KMS-11 (cell line): ENCODE data around the gene QPCT.
"Not testable (repeated sequence)": the region's sequence is repeated elsewhere in the genome, so short reads cannot be mapped to it uniquely, and the experiment has no call there.

Experiments used
- H2AFZ ChIP-seq: fragments of 200-600 bp; sonication (generic); 2 replicates; pipeline ENCODE4 v1.6.1; 2016; ENCODE audit warnings: antibody characterized with exemption, mixed run types, low read depth
- H3K27ac ChIP-seq: fragments of 200-600 bp; sonication (generic); 2 replicates; pipeline ENCODE4 v1.6.1; 2016; ENCODE audit warnings: mild to moderate bottlenecking, mixed run types
- H3K27me3 ChIP-seq: fragments of 200-600 bp; sonication (generic); 2 replicates; pipeline ENCODE4 v1.6.1; 2017; ENCODE audit warnings: mild to moderate bottlenecking, low read depth, mixed run types, moderate library complexity; ENCODE audit not compliant: insufficient read depth
- H3K36me3 ChIP-seq: fragments of 200-600 bp; sonication (generic); 2 replicates; pipeline ENCODE4 v1.6.1; 2017; ENCODE audit warnings: mild to moderate bottlenecking, mixed run types; ENCODE audit not compliant: insufficient read depth
- H3K4me1 ChIP-seq: fragments of 200-600 bp; sonication (generic); 2 replicates; pipeline ENCODE4 v1.6.1; 2016; ENCODE audit warnings: mild to moderate bottlenecking, low read depth, mixed run types; ENCODE audit not compliant: poor library complexity, severe bottlenecking
- H3K4me2 ChIP-seq: fragments of 200-600 bp; sonication (generic); 2 replicates; pipeline ENCODE4 v1.7.0; 2016; ENCODE audit warnings: mild to moderate bottlenecking, mixed run types
- H3K4me3 ChIP-seq: fragments of 200-600 bp; sonication (generic); IDR thresholded peaks from 2 replicates; pipeline ENCODE4 v1.6.1; 2017; ENCODE audit warnings: low read depth, low read length, mixed read lengths; ENCODE audit not compliant: insufficient read depth
- H3K79me2 ChIP-seq: fragments of 200-600 bp; sonication (generic); 2 replicates; pipeline ENCODE4 v1.6.1; 2016; ENCODE audit warnings: low read depth, mixed run types; ENCODE audit not compliant: insufficient read depth
- H3K9ac ChIP-seq: fragments of 200-600 bp; sonication (generic); 2 replicates; pipeline ENCODE4 v1.6.1; 2016; ENCODE audit warnings: mild to moderate bottlenecking, mixed run types
- H4K20me1 ChIP-seq: fragments of 200-600 bp; sonication (generic); 2 replicates; pipeline ENCODE4 v1.6.1; 2016; ENCODE audit warnings: mild to moderate bottlenecking, mixed run types; ENCODE audit not compliant: insufficient read depth
- TF ChIP-seq, protein P1 (sequence below): fragments of 200-600 bp; sonication (generic); conservative IDR thresholded peaks from 2 replicates; pipeline ENCODE4 v1.6.1; 2017; ENCODE audit warnings: low read depth, mild to moderate bottlenecking, antibody characterized with exemption, low read length, moderate library complexity, mixed read lengths

QPCT gene

DNA sequence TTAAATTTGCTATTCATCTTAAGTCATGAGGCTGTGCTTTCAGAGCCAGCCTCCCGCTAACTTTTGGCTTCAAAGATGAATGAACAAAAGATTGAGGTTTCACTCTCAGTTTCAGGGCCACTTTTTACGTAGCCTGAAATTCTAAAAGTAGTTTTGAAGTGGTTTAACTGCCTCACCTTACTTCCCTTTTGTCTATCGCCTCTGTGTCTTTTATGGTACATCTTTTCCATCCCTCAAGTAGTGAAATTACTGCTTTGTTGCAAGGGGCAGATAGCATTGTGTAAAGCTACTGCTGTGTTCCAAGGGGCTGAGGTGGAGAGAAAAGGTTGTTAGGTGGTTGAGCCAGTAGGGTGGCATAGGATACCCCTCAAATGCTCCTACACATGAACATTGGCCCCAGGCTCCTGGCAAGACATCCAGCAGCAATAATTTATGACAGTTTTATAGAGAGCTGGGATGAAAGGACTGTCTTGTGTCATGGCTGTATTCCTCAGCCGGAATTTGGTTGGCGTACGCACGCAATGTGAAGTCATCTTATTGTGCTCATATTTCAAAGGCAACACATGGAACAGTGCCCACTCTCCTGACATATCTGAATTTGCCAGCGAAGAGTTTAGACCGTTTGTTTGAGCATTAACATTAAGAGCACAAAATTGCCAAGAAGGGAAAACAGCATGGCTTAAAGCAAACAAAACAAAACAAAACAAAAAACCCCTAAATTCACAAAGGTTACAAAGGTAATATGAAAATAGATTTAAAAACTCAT lies 32.2 kb downstream of the QPCT start:
- Histone ChIP-seq H3K27me3 (no peaks in the 10 kb centered on the region), H3K36me3 (no peaks in the 10 kb centered on the region), H3K4me2 (peak overlapping the region; percentile 79), H3K4me3 (no peak overlapping the region), H4K20me1 (no peaks in the 10 kb centered on the region), H3K4me1 (peaks cover 90% of the 10 kb centered on the region), H3K9ac (peak overlapping the region; percentile 73), H3K79me2 (peaks cover 52% of the 10 kb centered on the region; the same call in 1 of the 2 replicates), H2AFZ (no peak overlapping the region), H3K27ac (peak overlapping the region; percentile 93)
- TF ChIP-seq, protein P1, sequence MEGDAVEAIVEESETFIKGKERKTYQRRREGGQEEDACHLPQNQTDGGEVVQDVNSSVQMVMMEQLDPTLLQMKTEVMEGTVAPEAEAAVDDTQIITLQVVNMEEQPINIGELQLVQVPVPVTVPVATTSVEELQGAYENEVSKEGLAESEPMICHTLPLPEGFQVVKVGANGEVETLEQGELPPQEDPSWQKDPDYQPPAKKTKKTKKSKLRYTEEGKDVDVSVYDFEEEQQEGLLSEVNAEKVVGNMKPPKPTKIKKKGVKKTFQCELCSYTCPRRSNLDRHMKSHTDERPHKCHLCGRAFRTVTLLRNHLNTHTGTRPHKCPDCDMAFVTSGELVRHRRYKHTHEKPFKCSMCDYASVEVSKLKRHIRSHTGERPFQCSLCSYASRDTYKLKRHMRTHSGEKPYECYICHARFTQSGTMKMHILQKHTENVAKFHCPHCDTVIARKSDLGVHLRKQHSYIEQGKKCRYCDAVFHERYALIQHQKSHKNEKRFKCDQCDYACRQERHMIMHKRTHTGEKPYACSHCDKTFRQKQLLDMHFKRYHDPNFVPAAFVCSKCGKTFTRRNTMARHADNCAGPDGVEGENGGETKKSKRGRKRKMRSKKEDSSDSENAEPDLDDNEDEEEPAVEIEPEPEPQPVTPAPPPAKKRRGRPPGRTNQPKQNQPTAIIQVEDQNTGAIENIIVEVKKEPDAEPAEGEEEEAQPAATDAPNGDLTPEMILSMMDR = no peak; the same call in 1 of the 2 replicates

DNA sequence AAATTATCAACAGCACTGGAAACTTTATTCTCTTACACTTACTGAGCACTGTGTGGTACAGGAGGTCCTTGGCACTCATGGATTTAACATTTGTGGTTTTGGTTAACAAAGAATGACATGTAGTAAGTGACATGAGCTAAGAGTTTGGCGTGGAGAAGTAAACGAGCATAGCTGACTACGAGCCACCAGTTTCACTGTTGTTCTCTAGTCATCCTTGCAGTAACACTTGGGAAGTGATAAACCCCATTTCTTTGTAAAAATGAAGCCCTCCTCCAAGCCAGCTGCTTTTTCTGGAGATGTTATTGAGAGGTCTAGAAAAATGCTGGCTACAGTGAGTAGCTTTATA lies 32.7 kb downstream of the QPCT start:
- no peaks in the 10 kb centered on the region for H4K20me1 ChIP-seq
- H3K4me2 ChIP-seq = peak overlapping the region; percentile 79
- TF ChIP-seq, protein P1 = no peak
- H3K9ac ChIP-seq = peak overlapping the region; percentile 73
- H3K27me3 ChIP-seq = no peaks in the 10 kb centered on the region
- peak overlapping the region; percentile 93 for H3K27ac ChIP-seq
- H3K79me2 ChIP-seq = peaks cover 47% of the 10 kb centered on the region; the same call in 1 of the 2 replicates
- no peak overlapping the region for H2AFZ ChIP-seq
- H3K36me3 ChIP-seq = no peaks in the 10 kb centered on the region
- H3K4me1 ChIP-seq = peaks cover 85% of the 10 kb centered on the region
- H3K4me3 ChIP-seq = peak overlapping the region; percentile 83

DNA sequence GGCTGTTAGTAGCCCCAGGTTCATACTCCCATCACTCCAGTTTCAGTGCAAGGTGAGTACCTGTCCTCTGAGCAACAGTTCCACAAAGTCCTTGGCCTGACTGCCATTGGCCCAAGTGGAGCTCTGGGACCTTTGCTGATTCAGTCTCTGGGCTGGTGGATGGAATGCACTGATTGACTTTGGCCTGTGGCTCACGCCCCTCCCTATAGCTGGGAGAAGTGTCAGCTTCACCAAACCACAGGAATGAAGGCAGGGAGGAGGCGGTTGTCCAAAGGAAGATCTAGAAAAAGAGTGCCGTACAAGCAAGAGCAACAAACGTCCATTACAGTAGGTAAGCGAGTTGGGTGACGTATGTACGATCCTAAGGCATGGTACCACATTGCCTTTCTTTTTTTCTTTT lies 34.0 kb downstream of the QPCT start:
- peak overlapping the region; percentile 79 for H3K4me2 ChIP-seq
- TF ChIP-seq, protein P1 = no peak
- H4K20me1 ChIP-seq = no peaks in the 10 kb centered on the region
- peak overlapping the region; percentile 93 for H3K27ac ChIP-seq
- no peak overlapping the region; the same call in 1 of the 2 replicates for H2AFZ ChIP-seq
- H3K79me2 ChIP-seq = peaks cover 36% of the 10 kb centered on the region; the same call in 1 of the 2 replicates
- no peaks in the 10 kb centered on the region for H3K36me3 ChIP-seq
- no peaks in the 10 kb centered on the region for H3K27me3 ChIP-seq
- peak overlapping the region; percentile 73; the same call in 1 of the 2 replicates for H3K9ac ChIP-seq
- H3K4me1 ChIP-seq = peaks cover 72% of the 10 kb centered on the region
- peak overlapping the region; percentile 9 for H3K4me3 ChIP-seq

DNA sequence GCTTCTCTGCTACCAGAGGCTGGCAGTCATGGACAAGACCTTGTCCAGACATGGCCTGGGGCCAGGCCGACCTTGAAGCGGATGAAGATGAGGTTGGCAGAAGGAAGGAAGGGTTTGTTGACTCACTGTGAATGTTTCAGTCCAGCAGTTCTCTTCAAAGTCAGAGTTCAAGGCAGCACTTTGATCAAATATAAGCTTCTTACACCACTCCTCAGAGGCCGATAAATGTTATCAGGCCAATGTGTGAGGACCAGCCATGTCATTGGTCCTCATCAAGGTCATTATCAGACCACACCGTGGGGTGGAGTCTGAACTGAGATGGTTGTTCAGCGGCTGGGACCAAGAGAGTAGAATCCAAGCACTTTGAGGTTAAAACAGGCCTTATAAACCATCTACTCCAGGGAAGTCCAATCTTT lies 35.5 kb downstream of the QPCT start:
- Histone ChIP-seq H4K20me1 (no peaks in the 10 kb centered on the region), H3K4me2 (peak overlapping the region; percentile 79; the same call in 1 of the 2 replicates), H3K9ac (no peak overlapping the region; the same call in 1 of the 2 replicates), H3K27me3 (no peaks in the 10 kb centered on the region), H3K79me2 (peaks cover 24% of the 10 kb centered on the region; the same call in 1 of the 2 replicates), H3K4me1 (peaks cover 58% of the 10 kb centered on the region), H2AFZ (no peak overlapping the region), H3K36me3 (no peaks in the 10 kb centered on the region), H3K27ac (peak overlapping the region; percentile 93; the same call in 1 of the 2 replicates), H3K4me3 (no peak overlapping the region)
- TF ChIP-seq, protein P1 = no peak

DNA sequence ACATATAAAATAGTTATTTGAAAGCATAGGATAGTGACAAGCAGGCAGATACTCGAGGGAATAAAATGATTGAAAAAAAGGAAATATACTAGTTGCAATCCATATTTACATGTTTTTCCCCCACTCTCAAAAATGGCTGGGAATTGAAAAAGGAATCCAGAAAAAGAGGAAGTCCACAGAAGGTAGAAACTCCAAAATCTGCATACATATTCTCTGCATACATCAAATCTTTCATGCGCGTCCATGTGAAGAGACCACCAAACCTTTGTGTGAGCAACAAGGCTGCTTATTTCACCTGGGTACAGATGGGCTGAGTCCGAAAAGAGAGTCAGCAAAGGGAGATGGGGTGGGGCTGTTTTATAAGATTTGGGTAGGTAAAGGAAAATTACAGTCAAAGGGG lies 36.4 kb downstream of the QPCT start:
- not testable (repeated sequence) for H3K36me3 ChIP-seq, H3K9ac ChIP-seq, H4K20me1 ChIP-seq, H3K27me3 ChIP-seq, H3K4me3 ChIP-seq, H2AFZ ChIP-seq, H3K27ac ChIP-seq
- H3K4me2 ChIP-seq = 0 out of 2 replicates have a peak overlapping the region, but pooled peaks have one; percentile 3
- peaks cover 49% of the 10 kb centered on the region for H3K4me1 ChIP-seq
- peaks cover 17% of the 10 kb centered on the region; the same call in 1 of the 2 replicates for H3K79me2 ChIP-seq

DNA sequence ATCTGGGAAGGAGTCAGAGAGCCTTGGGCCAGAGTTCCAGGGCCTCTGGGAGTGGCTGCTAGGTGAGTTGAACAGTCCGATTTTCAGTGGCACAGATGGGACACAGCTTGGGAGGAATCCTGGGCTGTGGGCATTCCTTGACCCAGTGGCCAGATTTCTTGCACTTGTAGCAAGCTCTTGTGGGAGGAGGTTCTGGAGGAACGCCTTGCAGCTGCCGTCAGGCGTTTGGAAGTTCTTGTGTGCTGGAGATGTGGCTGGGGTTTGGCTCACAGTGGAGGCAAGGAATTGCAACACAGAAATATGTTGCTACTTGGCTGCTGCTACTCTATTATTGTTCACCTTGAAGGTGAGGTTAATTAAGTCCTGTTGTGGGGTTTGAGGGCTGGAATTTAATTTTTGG lies 39.8 kb downstream of the QPCT start:
- not testable (repeated sequence) for H4K20me1 ChIP-seq, H3K36me3 ChIP-seq, H2AFZ ChIP-seq, H3K9ac ChIP-seq, H3K27me3 ChIP-seq, H3K4me2 ChIP-seq, H3K27ac ChIP-seq, H3K4me3 ChIP-seq
- H3K79me2 ChIP-seq = peaks cover 11% of the 10 kb centered on the region; the same call in 1 of the 2 replicates
- peaks cover 48% of the 10 kb centered on the region for H3K4me1 ChIP-seq
